Progenitor cell of endocrine pancreas (in vitro differentiated cells): ENCODE data around the gene PDE4A. TPM values are rescaled to one million over a fixed set of nuclear protein-coding genes. Genes with fewer than 3 reads are reported as not detected.

ENCODE experiments used
- DNase-seq: peaks from one replicate; pipeline ENCODE4 v3.0.0; 2021; ENCODE audit warnings: low spot score; ENCODE audit not compliant: unreplicated experiment
- H3K27ac Mint-ChIP-seq: 2 replicates; pipeline ENCODE4 v1.8.0; 2021; ENCODE audit warnings: mild to moderate bottlenecking, moderate library complexity, mixed read lengths
- H3K27me3 Mint-ChIP-seq: 2 replicates; pipeline ENCODE4 v1.8.0; 2021; ENCODE audit warnings: mixed read lengths
- H3K36me3 Mint-ChIP-seq: 2 replicates; pipeline ENCODE4 v1.8.0; 2022; ENCODE audit warnings: mixed read lengths; ENCODE audit not compliant: insufficient read depth
- H3K4me1 Mint-ChIP-seq: 2 replicates; pipeline ENCODE4 v1.8.0; 2021; ENCODE audit warnings: low read depth, mixed read lengths
- H3K4me3 Mint-ChIP-seq: 2 replicates; pipeline ENCODE4 v1.8.0; 2021; ENCODE audit warnings: low read depth, mild to moderate bottlenecking, moderate library complexity, mixed read lengths
- H3K9me3 Mint-ChIP-seq: 2 replicates; pipeline ENCODE4 v1.8.0; 2021; ENCODE audit warnings: low read depth, mixed read lengths
- total RNA-seq: library from RNA; stranded (reverse); gene quantifications from 2 replicates; pipeline ENCODE4 v1.2.1, GENCODE V29; 2021
- TF ChIP-seq, protein P1 (sequence below): fragments of 200-600 bp; sonication (generic); IDR thresholded peaks from one replicate; pipeline ENCODE4 v1.5.0; 2021; ENCODE audit warnings: antibody characterized with exemption, mild to moderate bottlenecking; ENCODE audit not compliant: unreplicated experiment

Gene PDE4A
- total RNA-seq, 1 donor from 2014 or later, result 0.72 TPM

GRCh38 chr19:10403137-10404021 lies 17.0 kb upstream of the PDE4A start, which contains the start of gene CDC37:
CDC37 (minus strand) TSS chr19:10403542; CDS start chr19:10403479, 63 bp downstream.
- peak; percentile 96 for DNase-seq
- TF ChIP-seq, protein P1, sequence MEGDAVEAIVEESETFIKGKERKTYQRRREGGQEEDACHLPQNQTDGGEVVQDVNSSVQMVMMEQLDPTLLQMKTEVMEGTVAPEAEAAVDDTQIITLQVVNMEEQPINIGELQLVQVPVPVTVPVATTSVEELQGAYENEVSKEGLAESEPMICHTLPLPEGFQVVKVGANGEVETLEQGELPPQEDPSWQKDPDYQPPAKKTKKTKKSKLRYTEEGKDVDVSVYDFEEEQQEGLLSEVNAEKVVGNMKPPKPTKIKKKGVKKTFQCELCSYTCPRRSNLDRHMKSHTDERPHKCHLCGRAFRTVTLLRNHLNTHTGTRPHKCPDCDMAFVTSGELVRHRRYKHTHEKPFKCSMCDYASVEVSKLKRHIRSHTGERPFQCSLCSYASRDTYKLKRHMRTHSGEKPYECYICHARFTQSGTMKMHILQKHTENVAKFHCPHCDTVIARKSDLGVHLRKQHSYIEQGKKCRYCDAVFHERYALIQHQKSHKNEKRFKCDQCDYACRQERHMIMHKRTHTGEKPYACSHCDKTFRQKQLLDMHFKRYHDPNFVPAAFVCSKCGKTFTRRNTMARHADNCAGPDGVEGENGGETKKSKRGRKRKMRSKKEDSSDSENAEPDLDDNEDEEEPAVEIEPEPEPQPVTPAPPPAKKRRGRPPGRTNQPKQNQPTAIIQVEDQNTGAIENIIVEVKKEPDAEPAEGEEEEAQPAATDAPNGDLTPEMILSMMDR, result no peak
- H3K4me3 Mint-ChIP-seq, result peak within 1 kb of the TSS; percentile 95
- peak within 1 kb of the TSS; percentile 98 for H3K27ac Mint-ChIP-seq
- no peaks in the 10 kb centered on the region for H3K9me3 Mint-ChIP-seq
- H3K27me3 Mint-ChIP-seq, result peaks cover 30% of the 10 kb centered on the region
- H3K4me1 Mint-ChIP-seq, result peaks cover 12% of the 10 kb centered on the region
- no peaks in the 10 kb centered on the region for H3K36me3 Mint-ChIP-seq

- H3K27me3 Mint-ChIP-seq, result peaks cover 47% of the 10 kb centered on the region
- H3K36me3 Mint-ChIP-seq, result no peaks in the 10 kb centered on the region
- TF ChIP-seq, protein P1, result no peak
- no peaks in the 10 kb centered on the region for H3K9me3 Mint-ChIP-seq
- peaks cover 12% of the 10 kb centered on the region for H3K4me1 Mint-ChIP-seq
- H3K27ac Mint-ChIP-seq, result no peak overlapping the region
- DNase-seq, result no peak
- peak overlapping the region; percentile 95 for H3K4me3 Mint-ChIP-seq
These were observed 15.2 kb upstream of the PDE4A start for GRCh38 chr19:10404888-10405820.

GRCh38 chr19:10406191-10406590 lies 14.1 kb upstream of the PDE4A start:
- H3K27ac Mint-ChIP-seq, result no peak overlapping the region
- H3K9me3 Mint-ChIP-seq, result no peaks in the 10 kb centered on the region
- no peak for DNase-seq
- H3K27me3 Mint-ChIP-seq, result peaks cover 53% of the 10 kb centered on the region
- TF ChIP-seq, protein P1, result no peak
- peaks cover 12% of the 10 kb centered on the region for H3K4me1 Mint-ChIP-seq
- H3K36me3 Mint-ChIP-seq, result no peaks in the 10 kb centered on the region
- H3K4me3 Mint-ChIP-seq, result no peak overlapping the region

DNA sequence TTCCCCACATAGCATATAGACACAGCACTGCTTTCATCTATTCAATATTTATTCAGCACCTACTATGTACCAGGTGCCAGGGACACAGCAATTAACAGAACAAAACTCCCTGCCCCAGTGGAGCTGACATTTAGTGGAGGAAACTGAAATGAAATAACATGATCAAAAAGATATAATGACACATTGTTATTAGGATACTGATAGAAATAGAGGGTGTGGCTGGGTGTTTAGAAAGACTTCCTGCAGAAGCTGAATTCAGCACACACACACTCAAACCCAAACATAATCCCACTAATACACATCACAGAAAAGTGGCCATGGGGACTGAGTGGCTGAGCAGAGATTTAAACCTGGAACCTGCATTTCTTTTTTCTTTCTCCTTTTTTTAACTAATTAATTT lies 13.2 kb upstream of the PDE4A start:
- Mint-ChIP-seq H3K27me3 (peaks cover 60% of the 10 kb centered on the region), H3K27ac (no peak overlapping the region)
- TF ChIP-seq, protein P1, result no peak

More for the DNA sequence above, 13.2 kb upstream of the PDE4A start:
- Mint-ChIP-seq H3K4me1 (peaks cover 8% of the 10 kb centered on the region), H3K9me3 (no peaks in the 10 kb centered on the region), H3K36me3 (no peaks in the 10 kb centered on the region), H3K4me3 (no peak overlapping the region)
- no peak for DNase-seq
